ENCODE results near the gene CRIM1.

Gene CRIM1

DNA sequence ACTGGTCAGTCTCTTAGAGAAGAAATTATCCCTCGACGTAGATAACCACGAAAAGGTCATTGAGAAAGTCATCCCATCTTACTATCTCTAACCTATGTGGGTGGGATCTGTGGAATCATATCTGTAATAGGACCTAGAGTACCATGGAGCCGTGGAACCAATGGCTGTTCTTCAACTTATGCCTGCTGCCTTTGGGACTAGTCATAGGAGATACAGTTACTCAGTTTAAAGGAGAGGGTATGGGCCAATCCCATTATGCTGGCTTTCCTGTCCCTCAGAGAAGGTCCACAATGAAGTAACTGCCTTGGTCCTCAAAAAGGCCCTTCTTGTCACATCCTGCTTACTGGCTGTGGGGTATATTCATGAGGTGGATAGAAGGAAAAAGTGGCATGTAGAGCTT is 164.9 kb downstream of the CRIM1 start:
- DNase-seq (ENCODE audit: low read depth in 2 of 2): no peak

DNA sequence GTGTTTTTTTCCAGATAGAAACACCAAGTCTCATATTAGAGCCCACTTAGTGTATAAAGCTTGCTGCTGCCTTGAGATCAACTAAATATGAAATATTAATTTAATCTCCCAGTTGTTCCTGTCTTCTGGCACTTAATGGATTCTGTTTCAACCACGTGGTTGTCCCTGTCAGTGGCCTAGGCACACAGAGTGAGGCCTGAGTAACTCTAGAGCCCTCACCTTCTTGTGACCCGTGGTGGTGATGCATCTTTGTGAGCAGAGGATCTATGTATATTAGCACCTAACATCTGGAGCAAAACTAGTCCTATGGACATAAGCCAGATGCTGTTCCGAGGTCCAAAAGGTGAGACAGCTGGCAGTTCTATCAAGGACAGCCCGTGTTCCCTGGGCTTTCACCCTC is 167.6 kb downstream of the CRIM1 start:
- no peak for DNase-seq (ENCODE audit: low read depth in 2 of 2)

DNA sequence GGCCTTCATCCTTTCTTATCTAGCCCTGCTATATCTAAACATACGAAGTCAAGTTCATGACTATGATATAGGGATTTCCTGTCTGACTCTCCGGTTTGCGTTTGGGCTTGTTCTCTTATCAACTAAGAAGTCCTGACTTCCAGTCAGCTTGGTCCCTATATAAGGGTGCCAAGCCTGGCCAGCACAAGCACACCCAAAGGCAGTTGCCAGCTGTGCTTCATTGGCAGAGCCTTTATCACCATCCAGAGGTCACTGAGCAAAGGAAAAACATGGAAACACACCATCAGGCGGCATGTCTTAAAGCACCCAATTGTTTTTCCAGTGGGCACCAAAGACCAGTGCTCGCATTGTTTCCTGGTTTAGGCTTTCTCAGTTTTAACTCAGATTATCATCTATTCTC is 169.7 kb downstream of the CRIM1 start:
- no peak for DNase-seq (ENCODE audit: low read depth in 2 of 2)

DNA sequence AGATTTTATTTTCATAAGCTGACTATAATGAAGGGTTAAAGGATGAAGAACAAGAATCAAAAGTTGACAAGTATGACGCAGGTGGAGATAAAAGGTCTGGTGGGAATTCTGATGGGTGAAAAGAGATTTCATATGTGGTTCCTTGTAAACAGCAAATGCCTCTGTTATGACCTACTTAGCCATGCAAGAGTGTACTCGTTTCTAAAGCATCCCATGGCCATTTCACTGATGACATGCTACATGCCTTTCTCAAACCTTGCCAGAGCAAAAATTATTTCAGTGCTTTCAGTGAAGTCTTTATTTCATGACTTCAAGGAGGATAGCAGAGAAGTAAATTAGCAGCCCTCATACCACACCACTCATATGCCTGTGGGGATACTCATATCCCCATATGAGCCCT is 170.6 kb downstream of the CRIM1 start:
- no peak for DNase-seq (ENCODE audit: low read depth in 2 of 2)

DNA sequence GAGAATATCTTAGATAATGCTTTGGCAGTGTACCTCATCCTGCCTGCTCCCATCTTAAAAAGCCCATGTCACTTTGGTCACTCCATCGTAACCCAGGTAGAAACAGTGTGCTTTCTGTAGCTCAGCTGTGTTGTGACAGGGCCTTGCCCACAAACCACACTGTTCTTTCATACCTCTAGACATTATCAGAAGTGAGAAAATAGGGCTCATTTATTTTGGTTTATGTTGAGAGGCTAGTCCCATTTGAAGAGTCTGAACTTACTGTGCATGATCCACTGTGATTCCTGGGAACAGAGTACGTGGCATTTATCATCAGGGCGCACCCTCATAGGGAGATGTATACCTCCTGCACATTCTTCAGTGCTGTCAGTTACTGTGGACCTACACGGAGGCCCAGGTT is 172.7 kb downstream of the CRIM1 start:
- DNase-seq (ENCODE audit: low read depth in 2 of 2): no peak

DNA sequence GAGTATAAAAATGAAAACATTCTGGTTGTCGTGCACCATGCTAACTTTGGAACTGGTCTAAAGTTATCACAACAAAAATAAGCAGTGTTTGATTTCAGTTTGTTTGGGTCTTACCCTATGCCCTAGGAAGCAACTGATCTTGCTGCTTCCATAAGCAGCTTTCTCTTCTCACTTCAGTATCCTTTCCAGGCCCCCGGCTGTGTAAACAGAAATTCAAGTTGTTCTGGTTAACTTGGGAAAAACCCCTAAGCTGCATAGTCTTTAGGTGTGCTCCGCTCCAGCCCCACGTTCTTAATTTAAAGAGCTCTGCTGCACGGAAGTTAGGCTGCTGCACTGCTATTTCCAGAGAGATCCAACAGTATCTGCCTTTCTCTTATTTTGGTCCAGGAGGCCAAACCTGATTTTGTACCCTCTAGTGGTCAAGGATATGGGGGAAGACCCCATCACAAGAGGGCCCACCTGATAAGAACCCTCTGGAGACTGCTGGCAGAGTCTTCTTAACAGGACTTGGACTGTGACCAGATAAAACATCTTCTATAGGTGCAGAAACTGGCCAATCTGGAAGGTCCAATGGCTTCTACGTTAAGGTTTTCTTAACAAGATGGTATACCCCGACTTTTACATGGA is 173.3 kb downstream of the CRIM1 start:
- no peak for DNase-seq (ENCODE audit: low read depth in 2 of 2)

DNA sequence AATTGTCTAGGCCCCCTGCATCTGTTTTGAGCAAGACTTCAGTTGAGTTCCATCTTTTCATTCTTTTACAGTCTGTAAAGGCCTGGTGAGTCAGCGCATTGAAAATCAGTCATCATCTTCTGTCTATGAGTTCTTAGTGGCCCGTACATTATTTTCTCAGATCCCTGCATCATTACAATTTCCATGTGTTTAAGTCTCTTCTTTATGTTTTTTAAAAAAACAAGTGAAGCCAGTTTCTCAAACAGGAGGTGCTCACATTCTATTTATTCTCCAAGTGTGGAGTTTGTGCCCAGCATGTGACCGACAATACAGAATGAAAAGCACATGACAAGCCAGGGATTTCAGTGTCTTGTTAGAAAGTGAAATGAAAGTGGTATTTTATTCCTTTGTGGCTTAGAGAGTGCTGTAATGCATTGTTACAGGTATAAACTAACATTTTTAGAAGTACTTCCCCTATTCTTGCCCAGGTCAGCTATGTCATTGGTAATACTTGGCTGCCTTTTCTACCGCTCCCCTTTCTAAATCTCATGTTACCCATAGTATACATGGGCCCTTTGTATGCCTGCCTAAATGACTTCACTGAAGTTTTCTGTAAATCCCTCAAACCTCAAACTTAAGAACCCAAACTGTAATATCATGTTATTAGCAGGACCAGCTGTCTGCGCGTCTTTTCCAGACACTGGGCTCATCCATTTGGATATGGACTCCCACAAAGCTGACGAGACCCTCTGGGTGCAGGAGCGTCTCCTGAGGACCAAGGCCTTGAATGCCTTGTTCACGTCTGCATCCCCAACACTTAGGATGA is 174.8 kb downstream of the CRIM1 start:
- DNase-seq (ENCODE audit: low read depth in 2 of 2): no peak

DNA sequence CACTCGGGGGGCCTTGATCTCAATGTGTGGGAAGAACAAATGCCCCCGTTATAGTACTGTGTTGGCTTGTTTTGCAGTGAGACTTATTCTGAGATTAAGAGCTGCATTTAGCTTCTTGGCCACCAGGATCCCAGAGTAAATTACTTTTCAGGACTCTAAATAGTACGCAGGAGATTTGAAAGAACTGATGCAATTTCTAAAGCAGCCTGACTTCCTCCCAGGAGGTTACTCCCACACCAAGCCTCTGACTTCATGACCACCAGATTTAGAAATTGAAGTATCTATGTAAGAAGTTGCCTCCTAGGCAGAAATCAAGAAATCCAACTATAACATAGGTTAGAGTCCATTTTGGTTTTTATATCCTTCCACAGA is 175.4 kb downstream of the CRIM1 start:
- DNase-seq (ENCODE audit: low read depth in 2 of 2): no peak

DNA sequence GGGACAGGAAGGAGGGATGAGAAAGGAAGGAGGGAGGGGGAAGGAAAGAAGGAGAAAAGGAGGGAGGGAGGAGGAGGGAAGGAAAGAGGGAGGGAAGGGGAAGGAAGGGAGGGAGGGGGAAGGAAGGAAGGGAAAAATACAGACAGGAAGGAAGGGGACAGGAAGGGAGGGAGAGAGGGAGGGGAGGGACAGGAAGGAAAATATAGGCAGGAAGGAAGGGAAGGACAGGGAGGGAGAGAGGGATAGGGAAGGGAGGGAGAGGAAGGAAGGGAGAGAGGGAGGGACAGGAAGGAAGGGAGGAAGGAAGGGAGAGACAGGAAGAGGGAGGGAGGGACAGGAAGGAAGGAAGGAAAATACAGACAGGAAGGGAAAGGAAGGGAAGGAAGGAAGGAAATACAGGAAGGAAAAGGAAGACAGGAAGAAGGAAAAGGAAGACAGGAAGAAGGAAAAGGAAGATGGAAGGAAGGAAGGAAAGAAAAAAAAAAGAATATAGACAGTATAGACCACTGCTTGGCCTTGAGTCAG is 178.8 kb downstream of the CRIM1 start:
- DNase-seq (ENCODE audit: low read depth in 2 of 2): no peak

DNA sequence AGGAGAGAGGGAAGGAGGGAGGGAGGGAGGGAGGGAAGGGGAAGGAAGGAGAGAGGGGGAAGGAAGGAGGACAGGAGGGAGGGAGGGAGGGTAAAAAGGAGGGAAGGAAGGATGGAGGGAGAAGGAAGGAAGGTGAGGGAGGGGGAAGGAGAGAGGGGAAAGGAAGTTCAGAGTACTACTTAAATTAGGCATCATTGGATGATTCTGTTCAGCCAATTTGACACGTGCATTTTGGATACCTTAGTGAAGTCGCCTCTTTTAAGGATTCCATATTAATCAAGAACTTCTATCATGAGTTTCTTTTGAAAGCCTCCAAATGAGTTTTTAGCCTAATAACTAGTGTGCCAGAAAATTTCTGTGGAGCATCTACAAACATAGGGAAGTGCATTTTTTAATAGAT is 179.5 kb downstream of the CRIM1 start:
- no peak for DNase-seq (ENCODE audit: low read depth in 2 of 2)

DNA sequence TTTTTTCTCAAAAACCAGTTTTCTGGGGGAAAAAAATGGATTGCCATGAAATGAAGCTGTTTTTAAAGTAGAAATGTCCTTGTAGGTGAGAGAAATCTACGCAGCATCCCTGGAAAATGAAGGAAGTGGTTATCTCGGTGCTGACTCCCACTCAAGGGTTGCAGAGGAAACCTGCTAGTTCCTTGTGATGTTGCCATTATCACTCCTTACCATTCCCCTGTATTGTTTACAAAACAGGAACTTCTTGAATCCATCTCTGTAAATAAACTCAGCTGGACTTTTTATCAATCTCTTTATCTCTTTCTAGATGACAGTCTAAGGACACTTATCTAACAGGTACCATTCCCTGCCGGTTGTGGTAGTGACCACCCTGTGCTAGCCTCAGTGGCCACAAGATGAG is 181.2 kb downstream of the CRIM1 start:
- DNase-seq (ENCODE audit: low read depth in 2 of 2): no peak

DNA sequence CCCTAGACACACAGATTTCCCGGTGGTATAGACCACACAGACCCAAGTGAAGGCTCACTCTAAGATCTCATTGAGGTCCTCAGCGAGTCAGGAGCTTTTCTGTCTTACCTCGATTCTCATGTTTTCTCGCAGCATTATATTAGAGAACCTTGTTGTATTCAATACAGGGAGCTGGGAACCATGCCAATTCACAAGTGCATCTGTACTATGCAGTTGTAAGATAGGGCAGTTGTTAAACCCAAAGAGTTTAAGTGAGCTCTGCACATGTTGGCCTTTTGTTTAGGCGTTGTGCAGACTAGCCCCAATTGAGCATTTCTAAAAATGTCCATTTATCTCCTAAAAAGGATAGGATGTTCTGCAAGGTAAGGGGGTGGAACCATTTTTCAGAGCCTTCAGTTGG is 182.8 kb downstream of the CRIM1 start:
- DNase-seq (ENCODE audit: low read depth in 2 of 2): no peak

DNA sequence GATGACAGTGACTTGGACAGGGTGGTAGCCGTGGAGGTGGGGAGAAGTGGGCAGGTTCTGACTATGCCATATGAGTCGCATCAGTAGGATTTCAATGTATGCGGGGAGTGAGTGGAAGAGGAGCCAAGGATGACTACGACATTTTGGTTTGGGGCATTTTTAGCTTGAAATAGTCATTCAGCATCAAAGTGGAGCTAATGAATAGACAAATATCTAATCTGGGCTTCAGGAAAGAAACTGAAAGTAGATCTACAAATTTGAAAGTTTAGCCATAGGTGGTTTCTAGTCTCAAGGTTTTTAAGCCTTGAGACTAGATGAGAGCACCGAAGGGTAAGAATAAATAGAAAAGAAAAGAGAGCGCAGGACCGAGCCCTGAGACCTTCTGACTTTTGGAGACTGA is 184.1 kb downstream of the CRIM1 start:
- no peak for DNase-seq (ENCODE audit: low read depth in 2 of 2)

DNA sequence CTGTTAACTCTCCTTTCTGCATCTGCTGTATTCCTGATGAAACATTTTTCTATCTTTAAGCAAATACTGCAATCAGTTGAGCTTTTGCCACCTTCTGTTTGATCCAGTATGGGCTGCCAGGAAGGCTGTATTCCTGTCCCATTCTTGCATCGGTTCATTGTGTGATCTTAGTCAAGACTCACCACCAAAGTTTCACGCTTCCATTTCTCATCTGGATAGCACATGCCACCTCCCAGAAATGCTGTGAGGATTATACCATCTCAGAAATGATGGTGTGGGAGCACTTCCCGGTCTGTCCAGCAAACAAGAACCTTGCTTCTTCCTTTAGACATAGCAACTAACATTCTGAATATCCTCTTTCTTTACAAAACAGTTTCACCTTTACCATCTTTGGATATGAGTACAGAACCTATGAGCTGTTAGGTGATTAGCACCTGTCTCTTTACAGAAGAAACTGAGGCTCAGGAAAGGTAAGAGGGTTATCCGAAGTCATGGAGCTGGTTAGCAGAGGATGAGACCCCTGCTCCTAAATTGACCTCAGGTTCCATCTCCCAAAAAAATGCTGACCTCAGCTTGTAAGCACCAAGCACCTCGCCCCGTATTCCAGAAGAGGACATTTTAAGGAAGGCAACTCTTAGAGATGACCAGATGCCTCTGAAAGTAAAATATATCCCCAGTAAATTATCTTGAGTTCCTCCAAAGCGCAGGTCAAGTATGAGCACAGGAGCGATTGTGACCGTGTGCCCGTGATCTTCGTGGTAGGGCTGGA is 185.6 kb downstream of the CRIM1 start:
- no peak for DNase-seq (ENCODE audit: low read depth in 2 of 2)

DNA sequence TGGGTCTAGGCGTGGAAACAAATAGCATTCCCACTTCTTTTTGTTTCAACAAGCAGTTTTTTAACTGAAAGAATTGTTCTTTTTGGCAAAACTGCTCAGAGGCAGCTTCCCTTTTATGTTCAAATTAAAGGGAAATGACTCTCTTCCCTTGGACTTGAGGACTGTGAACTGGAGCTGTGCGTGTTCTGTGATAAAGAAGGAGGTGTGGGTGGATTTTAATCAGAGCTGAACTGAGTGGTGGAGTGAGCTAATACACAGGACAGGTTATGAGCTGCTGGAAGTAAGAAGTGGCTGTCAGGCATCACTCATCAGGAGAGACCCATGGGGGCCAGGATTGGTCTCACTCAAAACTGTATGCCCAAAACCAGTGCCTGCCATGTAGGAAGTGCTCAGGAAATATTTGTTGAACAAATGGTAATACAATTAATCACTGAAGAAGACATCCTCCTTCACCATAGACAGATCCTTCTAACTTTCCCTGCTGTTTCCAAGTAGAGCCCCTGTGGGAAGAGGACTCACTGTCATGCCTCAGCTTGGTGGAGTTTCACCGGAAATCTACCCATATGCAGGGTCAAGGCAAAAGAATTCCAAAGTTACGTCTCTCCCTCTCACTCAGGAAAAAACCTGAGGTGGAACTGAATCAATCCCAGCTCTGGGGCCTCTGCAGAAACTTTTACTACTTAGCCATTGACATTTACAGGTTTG is 186.5 kb downstream of the CRIM1 start:
- DNase-seq (ENCODE audit: low read depth in 2 of 2): no peak

DNA sequence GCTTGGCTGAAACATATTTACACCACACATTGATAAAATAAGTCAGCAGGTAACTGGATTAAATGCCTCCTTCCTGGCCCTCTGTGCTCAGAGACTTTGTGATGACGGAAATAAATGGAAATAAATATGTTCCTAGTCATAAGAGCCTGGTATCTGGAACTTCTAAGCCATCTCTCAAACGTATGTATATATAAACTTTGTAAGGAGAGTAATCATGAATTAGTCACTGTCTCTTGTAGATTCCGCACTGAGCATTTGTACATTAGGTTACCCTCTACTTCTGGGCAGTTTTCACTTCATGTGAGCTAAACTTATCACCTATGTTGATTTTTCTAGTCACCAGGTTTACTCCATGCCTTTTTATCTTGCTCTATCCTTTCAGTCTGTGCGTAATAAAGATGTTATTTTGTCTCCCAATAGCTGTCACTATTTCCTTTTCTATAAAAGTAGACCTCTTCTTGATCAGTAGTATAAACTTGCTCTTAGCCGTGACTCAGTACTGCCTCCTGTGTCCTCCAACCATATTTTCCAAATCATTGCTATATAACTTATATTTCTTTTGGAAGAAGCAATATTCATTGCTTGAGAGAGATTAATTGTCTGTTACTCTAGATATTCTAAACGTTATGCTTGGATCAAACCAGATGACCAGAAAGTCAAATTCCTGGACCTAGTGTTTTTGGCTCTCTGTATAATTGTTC is 189.2 kb downstream of the CRIM1 start:
- DNase-seq (ENCODE audit: low read depth in 2 of 2): no peak

DNA sequence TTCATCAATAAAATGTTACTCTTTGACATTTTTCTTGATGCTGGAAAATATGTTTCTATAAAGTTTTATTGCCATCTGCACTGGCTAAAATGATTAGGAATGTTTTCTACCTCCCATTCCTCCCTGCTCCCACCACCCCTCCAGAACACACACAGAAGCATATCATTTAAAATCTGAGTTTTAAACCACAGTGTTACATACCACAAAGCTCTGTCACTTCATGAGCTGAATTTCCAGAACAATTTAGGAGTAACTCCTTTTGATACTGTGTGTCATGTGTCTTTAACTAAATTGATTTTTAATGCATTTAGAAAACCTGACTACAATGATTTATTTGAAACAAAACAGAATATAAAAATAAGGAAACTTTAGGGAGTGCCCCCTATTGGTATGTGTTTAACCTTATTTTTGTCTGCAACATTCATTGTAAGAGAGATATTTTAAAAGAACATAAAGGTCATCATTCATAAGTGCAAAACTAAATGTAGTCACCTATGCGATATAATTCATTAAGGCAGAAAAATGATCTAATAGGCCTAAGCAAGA is 190.4 kb downstream of the CRIM1 start:
- no peak for DNase-seq (ENCODE audit: low read depth in 2 of 2)

DNA sequence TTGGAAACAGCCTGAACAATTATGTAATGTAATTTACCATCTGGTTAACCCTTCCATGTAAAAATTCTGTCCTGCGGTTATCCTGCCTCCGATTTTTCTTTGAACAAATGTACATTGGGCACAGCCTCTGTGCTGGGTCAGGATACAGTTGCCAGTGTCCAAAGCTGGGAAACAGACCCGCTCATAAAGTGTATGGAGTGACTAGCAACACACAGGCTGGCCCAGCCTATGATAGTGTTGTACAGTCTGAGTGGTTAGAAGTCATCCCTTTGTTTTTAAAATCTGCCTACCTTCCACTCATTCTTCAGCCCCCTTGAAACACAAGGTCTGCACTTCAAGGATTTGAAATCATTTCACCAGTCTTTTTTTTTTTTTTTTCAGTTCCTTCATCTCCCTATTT is 192.3 kb downstream of the CRIM1 start:
- no peak for DNase-seq (ENCODE audit: low read depth in 2 of 2)

DNA sequence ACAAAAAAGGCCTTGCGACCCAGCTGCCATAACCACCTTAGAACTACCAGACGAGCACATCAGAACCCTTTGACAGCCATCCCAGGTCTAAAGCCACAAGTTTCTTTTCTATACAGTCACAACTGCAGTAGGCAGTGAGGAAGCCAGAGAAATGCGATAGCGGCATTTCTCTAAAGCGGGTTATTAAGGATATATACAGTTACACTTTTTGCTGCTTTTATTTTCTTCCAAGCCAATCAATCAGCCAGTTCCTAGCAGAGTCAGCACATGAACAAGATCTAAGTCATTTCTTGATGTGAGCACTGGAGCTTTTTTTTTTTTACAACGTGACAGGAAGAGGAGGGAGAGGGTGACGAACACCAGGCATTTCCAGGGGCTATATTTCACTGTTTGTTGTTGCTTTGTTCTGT is 193.6 kb downstream of the CRIM1 start:
- DNase-seq (ENCODE audit: low read depth in 2 of 2): no peak

DNA sequence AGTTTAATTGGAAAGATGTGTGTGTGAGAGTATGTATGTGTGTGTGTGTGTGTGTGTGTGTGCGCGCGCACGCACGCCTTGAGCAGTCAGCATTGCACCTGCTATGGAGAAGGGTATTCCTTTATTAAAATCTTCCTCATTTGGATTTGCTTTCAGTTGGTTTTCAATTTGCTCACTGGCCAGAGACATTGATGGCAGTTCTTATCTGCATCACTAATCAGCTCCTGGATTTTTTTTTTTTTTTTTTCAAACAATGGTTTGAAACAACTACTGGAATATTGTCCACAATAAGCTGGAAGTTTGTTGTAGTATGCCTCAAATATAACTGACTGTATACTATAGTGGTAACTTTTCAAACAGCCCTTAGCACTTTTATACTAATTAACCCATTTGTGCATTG is 194.4 kb downstream of the CRIM1 start:
- DNase-seq (ENCODE audit: low read depth in 2 of 2): no peak

DNA sequence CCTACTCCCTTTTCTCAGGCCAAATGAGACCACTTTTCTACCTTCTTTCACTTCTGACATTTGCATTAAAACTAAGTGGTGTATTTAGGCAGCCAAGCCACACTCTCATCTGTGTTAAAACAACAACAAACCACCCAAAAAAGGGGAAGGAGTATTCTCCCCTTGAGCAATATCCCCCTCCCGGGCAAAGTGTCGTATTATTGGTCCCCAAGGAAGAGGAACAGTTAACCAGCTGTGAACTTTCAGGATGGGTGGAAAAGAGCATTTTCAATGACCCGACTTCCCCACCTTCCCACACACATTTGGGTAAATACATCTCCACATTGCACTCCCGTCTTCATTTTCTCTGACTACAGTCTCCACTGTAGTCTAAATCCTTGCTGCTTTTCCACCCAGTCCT is 198.1 kb downstream of the CRIM1 start:
- no peak for DNase-seq (ENCODE audit: low read depth in 2 of 2)

Measured in stimulated activated CD8-positive, alpha-beta memory T cell treated with anti-CD3 and anti-CD28 coated beads, Interleukin-15, amount 100 ng/mL, for 4 hours (primary cell).